Testis (tissue), 3 donors: ENCODE results near the gene PPP1R37. TPM values are rescaled to one million over a fixed set of nuclear protein-coding genes. Genes with fewer than 3 reads are reported as not detected.

ENCODE experiments used
- DNase-seq: peaks from one replicate; pipeline ENCODE4 v3.0.0-alpha.2; 2019
- H3K27ac ChIP-seq, 2 donors: fragments of 200-600 bp; sonication (generic); one replicate each; pipeline ENCODE4 v1.5.1; 2019
- H3K27me3 ChIP-seq: fragments of 200-600 bp; sonication (generic); one replicate; pipeline ENCODE4 v1.5.1; 2019
- H3K36me3 ChIP-seq: fragments of 200-600 bp; sonication (generic); one replicate; pipeline ENCODE4 v1.5.1; 2017; ENCODE audit warnings: low read depth; ENCODE audit errors: missing control alignments
- H3K4me1 ChIP-seq: fragments of 200-600 bp; sonication (generic); one replicate; pipeline ENCODE4 v1.5.1; 2019
- H3K4me3 ChIP-seq, 2 donors: fragments of 200-600 bp; sonication (generic); one replicate each; pipeline ENCODE4 v1.5.1; 2017 to 2019
- H3K9me3 ChIP-seq: fragments of 200-600 bp; sonication (generic); one replicate; pipeline ENCODE4 v1.5.1; 2017
- POLR2A ChIP-seq: fragments of 450-650 bp; IDR thresholded peaks from one replicate; pipeline ENCODE4 v1.6.1; 2017; ENCODE audit warnings: antibody characterized with exemption, mild to moderate bottlenecking, moderate library complexity
- WGBS, 2 donors: methylation state at CpG; one replicate each; pipeline ENCODE4 v1.1.5; 2018; 5-methylcytosine and 5-hydroxymethylcytosine counted together
- intact Hi-C: fragments of 100-400 bp; cut with DNase I; formaldehyde crosslinking; loops from one replicate; pipeline ENCODE4 v1.15.1; 2023; ENCODE audit warnings: low total_unique reads
- polyA plus RNA-seq: library from polyadenylated mRNA; stranded (reverse); fragments of 350-450 nt; fragmentation: Illumina TruSeq; extraction: RNeasy Lipid Tissue Mini Kit (QIAGEN cat#74804); gene quantifications from one replicate; pipeline ENCODE4 v1.2.3, GENCODE V29; 2014; ENCODE audit warnings: low read depth, low replicate concordance; ENCODE audit not compliant: insufficient read depth
- total RNA-seq, 2 donors: library from RNA; depleted of rRNA; stranded (reverse); fragments of >200 nt; gene quantifications; one replicate each; pipeline ENCODE4 v1.2.3, GENCODE V29; 2016
- TF ChIP-seq, protein P1 (sequence below), 3 experiments: fragments of 450-650 bp in 2 of 3; fragments of 200-600 bp in 1 of 3; sonication (generic) in 1 of 3; IDR thresholded peaks; one replicate each; pipeline ENCODE4 v1.5.1; 2016 to 2019; ENCODE audit warnings: antibody characterized with exemption in 3 of 3, mild to moderate bottlenecking in 2 of 3, moderate library complexity in 1 of 3

The PPP1R37 gene
- total and polyA plus RNA-seq, 3 donors from 2014 or later = 28.5 to 83.0 (median 82.5) TPM

DNA sequence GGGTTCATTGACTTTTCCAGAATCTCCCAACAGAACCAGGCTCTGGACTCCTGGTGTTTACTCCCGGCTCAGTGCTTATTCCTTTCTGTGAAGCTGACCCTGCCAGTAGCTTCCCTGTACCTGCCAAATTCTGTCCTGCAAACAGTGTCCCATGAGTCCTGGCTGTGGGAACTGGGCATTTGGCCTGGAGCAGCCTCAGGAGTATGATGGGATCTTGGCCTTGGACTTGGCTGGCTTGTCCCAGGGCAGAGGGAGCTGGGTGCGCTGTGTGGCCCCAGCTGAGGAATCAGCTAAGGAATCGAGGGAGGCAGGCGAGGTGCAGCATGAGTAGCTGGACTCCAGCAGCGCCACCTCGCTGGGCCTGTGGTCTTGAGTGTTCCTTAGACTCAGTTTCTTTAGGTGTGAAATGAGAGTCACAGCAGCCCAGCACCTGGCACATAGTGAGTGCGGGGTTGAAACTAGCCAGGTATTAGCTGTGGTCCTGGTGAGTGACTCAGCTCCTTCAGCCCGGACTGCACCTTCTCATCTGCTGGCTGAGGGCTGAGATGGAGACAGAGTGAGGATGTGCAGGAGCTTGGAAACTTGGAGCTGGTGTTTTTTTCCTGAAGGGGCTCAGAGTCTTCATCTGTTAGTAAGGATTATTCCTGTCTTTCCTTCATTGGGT is 43.8 kb upstream of the PPP1R37 start:
- WGBS, 2 donors = 64% methylated on average over 4 to 8 of the region's 8 CpGs
- intact Hi-C loops = no loop called here
- no peak for DNase-seq
- H3K27me3 ChIP-seq = no peaks in the 10 kb centered on the region
- no peaks in the 10 kb centered on the region for H3K9me3 ChIP-seq
- TF ChIP-seq, protein P1, sequence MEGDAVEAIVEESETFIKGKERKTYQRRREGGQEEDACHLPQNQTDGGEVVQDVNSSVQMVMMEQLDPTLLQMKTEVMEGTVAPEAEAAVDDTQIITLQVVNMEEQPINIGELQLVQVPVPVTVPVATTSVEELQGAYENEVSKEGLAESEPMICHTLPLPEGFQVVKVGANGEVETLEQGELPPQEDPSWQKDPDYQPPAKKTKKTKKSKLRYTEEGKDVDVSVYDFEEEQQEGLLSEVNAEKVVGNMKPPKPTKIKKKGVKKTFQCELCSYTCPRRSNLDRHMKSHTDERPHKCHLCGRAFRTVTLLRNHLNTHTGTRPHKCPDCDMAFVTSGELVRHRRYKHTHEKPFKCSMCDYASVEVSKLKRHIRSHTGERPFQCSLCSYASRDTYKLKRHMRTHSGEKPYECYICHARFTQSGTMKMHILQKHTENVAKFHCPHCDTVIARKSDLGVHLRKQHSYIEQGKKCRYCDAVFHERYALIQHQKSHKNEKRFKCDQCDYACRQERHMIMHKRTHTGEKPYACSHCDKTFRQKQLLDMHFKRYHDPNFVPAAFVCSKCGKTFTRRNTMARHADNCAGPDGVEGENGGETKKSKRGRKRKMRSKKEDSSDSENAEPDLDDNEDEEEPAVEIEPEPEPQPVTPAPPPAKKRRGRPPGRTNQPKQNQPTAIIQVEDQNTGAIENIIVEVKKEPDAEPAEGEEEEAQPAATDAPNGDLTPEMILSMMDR (IDR thresholded peaks at IDR 0.05) = no peak
- TF ChIP-seq POLR2A = no peak
- no peak overlapping the region for H3K27ac ChIP-seq
- H3K4me1 ChIP-seq = peaks cover 7% of the 10 kb centered on the region
- H3K36me3 ChIP-seq = no peaks in the 10 kb centered on the region
- H3K4me3 ChIP-seq = no peak overlapping the region

DNA sequence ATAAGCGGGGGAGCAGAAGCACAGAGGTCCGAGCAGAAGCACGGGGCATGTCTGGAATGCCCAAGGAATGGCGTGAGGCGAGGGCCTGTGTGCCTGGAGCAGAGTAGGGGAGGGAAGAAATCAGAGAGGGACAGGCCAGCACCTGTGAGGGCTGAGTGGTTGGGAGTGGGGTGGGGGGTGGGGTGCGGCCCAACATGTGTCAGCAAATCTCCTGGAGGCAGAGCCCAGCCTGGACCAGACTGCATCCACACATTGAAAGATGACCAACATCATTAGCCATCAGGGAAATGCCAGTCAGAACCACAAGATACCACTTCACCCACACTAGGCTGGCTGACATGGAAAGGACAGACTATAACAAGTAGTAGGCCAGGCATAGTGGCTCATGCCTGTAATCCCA is 42.9 kb upstream of the PPP1R37 start:
- Histone ChIP-seq H3K27me3 (no peaks in the 10 kb centered on the region), H3K9me3 (no peaks in the 10 kb centered on the region), H3K4me3 (no peak overlapping the region), H3K36me3 (no peaks in the 10 kb centered on the region), H3K27ac (no peak overlapping the region), H3K4me1 (peaks cover 7% of the 10 kb centered on the region)
- intact Hi-C loops = no loop called here
- DNase-seq = no peak
- 87 to 92% methylated on average over 6 of the region's 6 CpGs for WGBS, 2 donors
- TF ChIP-seq, protein P1 (IDR thresholded peaks at IDR 0.05) = no peak
- no peak for TF ChIP-seq POLR2A

DNA sequence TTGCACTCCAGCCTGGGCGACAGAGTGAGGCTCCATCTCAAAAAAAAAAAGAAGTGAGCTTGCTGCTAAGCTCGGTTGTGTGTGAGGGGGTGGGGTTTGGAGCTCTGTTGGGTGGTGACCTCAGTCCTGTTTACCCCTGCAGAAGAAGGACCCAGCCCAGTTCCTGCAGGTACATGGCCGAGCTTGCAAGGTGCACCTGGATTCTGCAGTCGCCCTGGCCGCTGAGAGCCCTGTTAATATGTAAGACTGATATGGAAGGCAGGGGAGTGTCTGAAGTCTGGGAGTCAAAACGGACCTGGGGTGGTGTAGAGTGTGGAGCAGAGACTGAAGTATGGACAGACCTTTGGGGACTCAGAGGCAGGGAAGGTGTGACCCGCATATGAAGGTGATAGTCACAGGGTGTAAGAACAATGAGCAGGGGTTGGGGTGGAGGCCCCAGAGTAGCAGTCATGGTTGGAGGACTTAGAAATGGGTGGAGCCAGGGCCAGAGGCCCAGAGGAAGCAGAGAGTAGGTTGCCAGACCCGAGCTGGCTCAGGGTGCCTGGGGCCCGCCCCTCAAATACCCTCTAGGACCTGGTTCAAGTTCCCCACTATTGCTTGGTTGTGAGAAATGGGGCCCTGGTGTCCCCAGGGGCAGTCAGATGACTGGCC is 40.9 kb upstream of the PPP1R37 start:
- Histone ChIP-seq H3K4me1 (peaks cover 7% of the 10 kb centered on the region), H3K27ac (no peak overlapping the region), H3K4me3 (no peak overlapping the region), H3K36me3 (no peaks in the 10 kb centered on the region), H3K9me3 (no peaks in the 10 kb centered on the region), H3K27me3 (no peaks in the 10 kb centered on the region)
- intact Hi-C loops = no loop called here
- no peak for DNase-seq
- WGBS, 2 donors = 69 to 75% methylated on average over 9 of the region's 9 CpGs
- TF ChIP-seq POLR2A = no peak
- TF ChIP-seq, protein P1 (IDR thresholded peaks at IDR 0.05) = no peak

DNA sequence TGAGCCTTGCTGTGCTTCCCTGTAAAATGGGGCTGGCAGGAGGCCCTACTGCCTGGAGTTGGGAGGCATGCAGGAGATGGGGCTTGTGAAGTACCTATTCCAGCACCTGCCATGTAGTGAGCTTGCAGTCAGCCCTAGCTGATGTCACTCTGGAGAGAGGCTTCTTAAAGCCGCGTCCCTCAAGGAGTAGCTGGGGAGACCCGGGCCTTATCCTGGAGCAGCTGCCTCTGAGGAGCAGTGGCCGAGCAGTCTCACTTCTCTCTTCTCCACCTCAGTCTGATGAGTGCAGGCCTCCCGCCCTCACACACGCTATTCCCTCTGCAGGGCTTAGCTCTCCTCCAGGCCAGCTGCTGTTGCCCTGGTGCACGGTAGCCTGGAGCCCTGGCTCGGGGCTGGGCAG is 36.1 kb upstream of the PPP1R37 start:
- no peak for TF ChIP-seq POLR2A
- TF ChIP-seq, protein P1 (IDR thresholded peaks at IDR 0.05) = no peak

More for the DNA sequence above, 36.1 kb upstream of the PPP1R37 start:
- no peak overlapping the region for H3K27ac ChIP-seq
- no peak for DNase-seq
- H3K36me3 ChIP-seq = no peaks in the 10 kb centered on the region
- 80 to 92% methylated on average over 1 to 8 of the region's 8 CpGs for WGBS, 2 donors
- no peaks in the 10 kb centered on the region for H3K9me3 ChIP-seq
- H3K4me3 ChIP-seq = no peak overlapping the region
- no peaks in the 10 kb centered on the region for H3K27me3 ChIP-seq
- intact Hi-C loops = no loop called here
- H3K4me1 ChIP-seq = no peaks in the 10 kb centered on the region
